HG02973 (cell line): ENCODE results near the gene CDK16.
"Not testable (repeated sequence)": the region's sequence is repeated elsewhere in the genome, so short reads cannot be mapped to it uniquely, and the experiment has no call there.

ENCODE experiments used
- ATAC-seq: cut with Tn5 transposase; IDR thresholded peaks from one replicate; pipeline ENCODE4 v1.9.1; 2021; ENCODE audit warnings: moderate library complexity; ENCODE audit not compliant: unreplicated experiment

Gene CDK16

DNA sequence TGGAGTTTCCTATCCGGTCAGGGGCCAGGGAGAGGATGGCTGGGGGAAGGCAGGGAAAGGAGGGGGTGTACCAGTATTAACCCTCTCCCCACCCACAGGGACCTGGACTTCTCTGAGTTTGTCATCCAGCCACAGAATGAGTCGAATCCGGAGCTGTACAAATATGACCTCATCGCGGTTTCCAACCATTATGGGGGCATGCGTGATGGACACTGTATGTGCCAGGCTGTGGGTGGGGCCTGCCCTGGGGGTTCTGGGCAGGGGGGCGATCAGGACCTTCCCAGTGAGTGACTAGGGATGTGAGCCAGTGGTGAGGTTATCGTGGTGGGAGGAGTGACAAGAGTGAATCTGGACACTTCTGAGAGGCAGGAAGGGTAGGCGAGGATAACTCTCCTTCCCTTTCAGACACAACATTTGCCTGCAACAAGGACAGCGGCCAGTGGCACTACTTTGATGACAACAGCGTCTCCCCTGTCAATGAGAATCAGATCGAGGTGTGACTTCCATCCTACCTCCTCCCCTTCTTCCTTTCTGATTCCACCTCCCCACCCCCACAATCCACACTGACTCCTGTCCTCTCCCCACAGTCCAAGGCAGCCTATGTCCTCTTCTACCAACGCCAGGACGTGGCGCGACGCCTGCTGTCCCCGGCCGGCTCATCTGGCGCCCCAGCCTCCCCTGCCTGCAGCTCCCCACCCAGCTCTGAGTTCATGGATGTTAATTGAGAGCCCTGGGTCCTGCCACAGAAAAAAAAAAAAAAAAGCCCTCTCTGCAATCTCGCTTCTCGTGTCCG, 28.9 kb downstream of the CDK16 start:
- no peak for ATAC-seq

DNA sequence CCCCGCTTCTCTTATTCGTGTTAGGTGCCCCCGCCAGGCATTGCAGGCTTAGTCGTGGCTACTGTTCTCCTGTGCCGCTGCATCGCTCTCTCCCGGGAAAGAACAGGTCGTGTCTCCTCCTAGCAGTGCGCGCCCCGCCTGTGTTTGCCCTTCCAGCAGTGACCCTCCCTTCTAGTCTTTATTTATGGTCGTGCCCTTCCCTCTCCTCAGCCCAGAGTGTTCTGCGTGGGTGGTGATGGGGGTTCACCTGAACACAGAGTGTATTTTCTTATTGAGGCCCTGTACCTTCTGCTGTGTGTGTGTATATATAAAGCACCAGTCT, 29.5 kb downstream of the CDK16 start:
- ATAC-seq: no peak

DNA sequence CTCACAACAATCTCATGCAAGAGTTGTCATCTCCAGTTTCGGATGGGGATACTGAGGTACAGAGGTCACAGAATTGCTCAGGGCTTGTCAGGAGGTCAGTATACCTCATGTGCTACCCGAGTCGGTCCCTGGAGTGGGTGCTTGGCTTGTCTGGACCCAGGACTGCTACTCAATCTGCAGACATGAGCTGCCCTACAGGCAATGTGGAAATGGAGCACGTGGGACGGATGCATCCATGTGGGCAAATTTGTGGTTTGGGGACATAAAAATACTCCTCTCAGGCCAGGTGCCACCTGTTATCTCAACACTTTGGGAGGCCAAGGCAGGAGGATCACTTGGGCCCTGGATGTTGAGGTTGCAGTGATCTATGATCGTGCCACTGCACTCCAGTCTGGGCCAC, 30.1 kb downstream of the CDK16 start:
- no peak for ATAC-seq

DNA sequence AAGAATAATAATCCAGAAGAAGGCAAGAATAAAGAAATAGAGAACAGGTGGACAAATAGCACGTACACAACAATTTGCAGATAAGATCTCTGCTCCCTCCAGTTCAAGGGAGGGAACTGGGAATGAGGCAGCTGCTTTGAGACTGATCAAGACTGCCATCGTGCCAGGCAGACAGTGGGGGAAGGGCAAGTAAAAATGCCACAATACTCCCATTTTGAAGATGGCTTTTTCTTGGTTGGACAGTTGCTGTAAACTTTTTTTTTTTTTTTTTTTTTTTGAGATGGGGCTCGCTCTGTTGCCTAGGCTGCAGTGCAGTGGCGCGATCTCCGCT, 31.5 kb downstream of the CDK16 start:
- ATAC-seq: no peak

DNA sequence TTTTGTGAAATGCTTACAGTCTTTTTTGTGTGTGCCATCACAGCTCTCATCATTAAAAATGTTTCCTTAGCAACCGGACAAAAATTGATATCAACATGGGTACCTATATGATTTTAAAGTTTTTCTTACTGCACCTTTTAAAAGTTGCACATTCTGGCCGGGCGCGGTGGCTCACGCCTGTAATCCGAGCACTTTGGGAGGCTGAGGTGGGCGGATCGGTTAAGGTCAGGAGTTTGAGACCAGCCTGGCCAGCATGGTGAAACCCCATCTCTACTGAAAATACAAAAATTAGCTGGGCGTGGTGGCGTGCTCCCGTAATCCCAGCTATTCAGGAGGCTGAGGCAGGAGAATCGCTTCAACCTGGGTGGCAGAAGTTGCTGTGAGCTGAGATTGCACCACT, 39.1 kb downstream of the CDK16 start:
- ATAC-seq: not testable (repeated sequence)

DNA sequence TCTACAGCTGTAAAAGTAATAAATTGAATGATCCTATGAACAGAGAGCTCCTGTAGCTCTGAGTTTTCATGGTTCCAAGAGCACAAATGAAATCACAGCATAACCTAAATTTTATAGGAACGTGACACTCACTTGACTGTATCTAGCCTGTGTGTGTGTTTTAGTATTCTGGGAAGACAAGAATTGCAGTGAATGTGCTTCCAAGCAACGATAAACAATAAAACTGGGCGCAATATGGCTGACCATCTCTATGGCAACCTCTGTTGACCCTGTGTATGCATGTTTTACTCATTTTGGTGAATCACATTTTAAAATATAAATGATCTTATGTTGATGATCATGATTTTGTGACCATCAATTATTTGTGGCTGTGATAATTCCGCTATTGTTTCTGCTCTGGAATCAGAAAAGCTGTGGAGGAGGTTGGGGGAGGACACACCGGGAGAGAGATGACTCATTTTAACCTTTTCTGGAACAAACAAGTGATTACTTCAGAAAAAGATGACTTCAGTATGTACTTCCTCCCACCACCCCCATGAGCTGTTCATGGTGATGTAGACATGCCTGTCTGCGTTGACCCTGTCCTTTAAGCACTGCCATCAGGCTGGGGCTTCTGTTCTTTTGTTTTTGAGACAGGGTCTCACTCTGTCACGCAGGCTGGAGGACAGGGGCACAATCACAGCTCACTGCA, 46.1 kb downstream of the CDK16 start:
- ATAC-seq: no peak

DNA sequence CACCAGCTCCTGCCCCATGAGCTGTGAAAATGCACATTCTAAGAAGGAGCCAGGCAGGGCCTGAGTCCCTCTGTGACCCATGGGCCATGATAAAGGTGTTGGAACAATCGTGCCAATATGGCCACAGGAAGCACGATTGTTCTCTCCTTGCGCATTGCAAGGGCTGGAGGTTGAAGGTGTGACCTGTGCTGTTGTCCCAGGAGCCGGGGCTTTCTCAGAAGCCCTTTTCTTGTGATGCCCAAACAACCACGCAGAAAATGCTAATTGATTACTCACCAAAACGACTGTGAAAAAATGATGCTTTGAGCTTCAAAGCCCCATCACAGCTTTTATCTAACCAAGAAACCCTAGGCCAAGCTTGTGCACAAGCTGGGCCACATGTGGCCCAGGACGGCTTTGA, 48.2 kb downstream of the CDK16 start:
- ATAC-seq: no peak

DNA sequence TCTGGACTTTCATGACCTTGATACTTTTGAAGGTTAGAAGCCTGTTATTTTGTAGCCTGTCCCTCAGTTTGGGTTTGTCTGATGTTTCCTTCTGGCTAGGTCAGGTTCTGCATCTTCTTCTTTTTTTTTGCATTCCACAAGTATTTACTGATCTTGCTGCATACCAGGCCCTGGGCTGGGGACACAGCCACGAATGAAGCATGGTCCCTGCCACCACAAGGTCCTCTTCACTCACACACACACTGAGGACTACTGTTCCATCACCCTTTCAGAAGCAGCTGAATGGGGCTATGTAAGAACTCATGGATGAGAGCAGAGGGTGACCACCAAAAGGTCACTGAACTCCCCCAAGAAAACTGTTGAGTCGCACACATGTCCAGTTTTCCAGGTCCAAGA, 53.5 kb downstream of the CDK16 start:
- ATAC-seq: no peak

DNA sequence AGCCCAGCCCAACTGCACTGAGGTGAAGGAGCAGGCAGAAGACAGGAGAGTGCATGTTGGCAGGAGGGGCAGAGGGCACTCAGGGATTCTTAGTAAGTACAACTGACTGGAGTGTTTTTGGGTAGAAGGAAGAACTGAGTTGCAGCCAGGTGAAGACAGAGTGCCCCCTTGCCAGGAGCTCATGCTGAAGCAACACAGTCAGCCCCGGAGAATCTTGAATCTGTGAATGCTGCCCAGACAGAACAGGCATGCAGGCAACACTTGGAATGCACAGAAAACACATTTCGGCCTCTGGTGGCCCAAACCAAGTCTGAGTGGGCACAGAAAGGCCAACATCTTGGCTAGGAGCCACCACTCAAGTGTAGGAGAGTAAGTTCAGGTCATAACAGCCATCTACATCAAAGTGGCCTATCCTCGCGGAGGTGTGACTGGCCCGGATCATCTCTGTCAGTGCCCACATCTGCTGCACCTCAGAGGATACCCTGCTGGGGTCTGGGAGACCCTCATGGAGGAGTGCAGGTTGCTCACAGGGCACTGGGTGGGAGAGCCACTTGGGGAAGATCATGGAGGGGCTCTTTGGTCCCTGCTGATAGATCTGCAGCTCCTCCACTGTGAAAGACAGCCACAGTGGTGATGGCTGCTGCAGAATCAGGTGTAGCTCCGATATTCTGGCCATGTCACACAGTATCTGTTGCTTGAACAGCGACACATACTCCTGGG, 54.7 kb downstream of the CDK16 start:
- no peak for ATAC-seq

DNA sequence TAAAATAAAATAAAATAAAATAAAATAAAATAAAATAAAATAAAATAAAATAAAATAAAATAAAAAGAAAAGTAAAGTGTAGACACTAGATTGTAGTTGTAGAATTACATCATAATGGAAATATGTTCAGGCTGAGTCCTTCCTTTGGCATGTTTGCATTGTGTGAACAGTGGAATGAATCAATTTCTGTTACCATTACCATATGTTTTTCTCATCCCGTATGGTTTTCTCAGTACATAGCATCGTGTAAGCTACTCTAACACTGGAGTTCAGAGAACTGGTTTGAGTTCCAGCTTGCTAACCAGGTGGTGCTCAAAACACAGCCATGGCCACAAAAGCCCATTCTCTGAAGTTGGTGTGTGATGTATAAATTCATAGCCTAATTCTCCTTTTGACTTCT, 60.2 kb downstream of the CDK16 start:
- ATAC-seq: no peak
